Activated naive CD4-positive, alpha-beta T cell treated with anti-CD3 and anti-CD28 coated beads, Interleukin-2, amount 10 ng/mL, durations not matched to agents 7 days and 5 days (primary cell): ENCODE measurements around the gene AGAP1.

Experiments
- CTCF ChIA-PET: fragments of 350-600 bp; sonication (Branson Sonifier 250); formaldehyde crosslinking; loops from one replicate; lab custom pipeline; 2021; ENCODE audit warnings: antibody characterized with exemption; lab: Charles Lee
- DNase-seq: peaks from one replicate; pipeline ENCODE4 v3.0.0-alpha.2; 2020
- H3K27ac Mint-ChIP-seq: one replicate; pipeline ENCODE4 v1.8.0; 2021; ENCODE audit warnings: mild to moderate bottlenecking, moderate library complexity, mixed read lengths
- H3K27me3 Mint-ChIP-seq: one replicate; pipeline ENCODE4 v1.8.0; 2021; ENCODE audit warnings: mild to moderate bottlenecking, mixed read lengths
- H3K36me3 Mint-ChIP-seq: one replicate; pipeline ENCODE4 v1.8.0; 2021; ENCODE audit warnings: mixed read lengths
- H3K4me1 Mint-ChIP-seq: one replicate; pipeline ENCODE4 v1.8.0; 2021; ENCODE audit warnings: mixed read lengths
- H3K4me3 Mint-ChIP-seq: one replicate; pipeline ENCODE4 v1.8.0; 2021; ENCODE audit warnings: mild to moderate bottlenecking, moderate library complexity, mixed read lengths
- H3K9me3 Mint-ChIP-seq: one replicate; pipeline ENCODE4 v1.8.0; 2021; ENCODE audit warnings: mixed read lengths

AGAP1 gene

DNA sequence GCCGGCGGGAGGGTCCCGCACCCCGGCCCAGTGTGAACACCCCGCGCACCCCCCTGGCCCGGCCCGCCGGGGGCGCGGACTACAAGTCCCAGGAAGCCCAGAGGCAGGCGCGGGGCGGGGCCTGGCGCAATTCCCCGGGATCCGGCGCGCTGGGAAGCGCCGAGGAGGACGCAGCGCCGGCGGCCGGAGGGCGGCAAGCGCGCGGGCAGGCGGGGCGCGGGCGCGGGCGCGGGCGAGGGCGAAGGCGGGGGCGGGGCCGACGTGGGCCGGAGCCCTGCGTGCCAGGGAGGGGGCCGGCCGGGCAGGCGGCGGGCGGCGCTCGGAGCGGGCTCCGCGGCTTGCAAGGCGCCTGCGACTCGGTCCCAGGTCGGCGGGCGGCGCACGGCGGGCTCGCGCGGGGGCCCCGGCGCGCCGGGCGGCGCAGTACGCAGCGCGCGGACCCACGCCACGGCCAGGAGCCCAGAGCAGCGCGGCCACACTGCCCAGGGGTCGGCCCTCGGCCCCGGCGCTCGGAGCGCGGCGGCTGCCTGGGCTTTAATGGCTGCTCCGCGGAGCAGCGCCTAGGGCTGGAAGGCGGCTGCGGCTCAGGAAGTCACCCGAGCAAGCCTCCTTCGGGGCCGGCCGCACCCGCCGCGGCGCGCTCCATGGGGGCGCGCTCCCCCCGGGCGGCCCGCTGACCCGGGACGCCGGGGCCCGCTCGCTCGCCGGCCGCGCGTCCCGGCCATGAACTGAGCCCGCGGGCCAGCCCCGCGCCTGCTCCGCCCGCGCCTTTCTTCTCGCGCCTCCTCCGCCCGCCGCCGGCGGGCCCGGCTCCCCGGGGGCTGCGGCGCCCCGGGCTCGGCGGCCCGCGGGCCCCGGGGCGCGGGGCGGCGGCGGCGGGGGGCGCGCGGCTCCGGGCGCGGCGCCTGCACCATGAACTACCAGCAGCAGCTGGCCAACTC is at the start of gene AGAP1:
AGAP1 (plus strand) TSS at position 269 of the 941 bp plus-strand sequence.
- peak within 1 kb of the TSS; percentile 74 for H3K4me3 Mint-ChIP-seq
- CTCF ChIA-PET, result no interaction called here
- peaks cover 79% of the 10 kb centered on the region for H3K27me3 Mint-ChIP-seq
- peaks cover 2% of the 10 kb centered on the region for H3K36me3 Mint-ChIP-seq
- H3K9me3 Mint-ChIP-seq, result no peaks in the 10 kb centered on the region
- H3K27ac Mint-ChIP-seq, result no peak within 1 kb of the TSS
- H3K4me1 Mint-ChIP-seq, result peaks cover 13% of the 10 kb centered on the region
- DNase-seq, result peak; percentile 26

DNA sequence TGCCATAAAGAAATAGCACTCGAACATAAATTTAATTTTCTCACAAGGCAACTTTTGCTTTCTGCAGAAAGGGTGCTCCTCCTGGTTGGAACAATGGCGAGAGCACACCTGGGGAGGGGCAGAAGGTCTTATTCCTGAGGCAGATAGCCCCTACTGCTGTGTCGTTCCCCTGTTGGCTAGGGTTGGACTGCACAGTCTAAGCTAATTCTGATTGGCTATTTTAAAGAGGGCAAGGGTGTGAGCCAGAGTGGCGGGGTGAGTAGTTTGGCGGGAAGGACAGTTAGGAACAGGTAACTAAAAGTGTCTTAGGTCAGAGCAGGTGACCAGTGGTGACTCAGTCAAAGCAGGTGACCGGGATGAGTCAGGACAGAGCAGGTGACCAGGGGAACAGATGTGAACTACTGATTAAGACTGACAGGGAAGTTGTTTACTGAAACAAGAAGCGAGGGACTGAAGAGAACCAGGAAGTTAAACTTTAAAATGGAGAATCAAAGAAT is 49.7 kb upstream of the AGAP1 start:
- CTCF ChIA-PET, result interaction anchor here (0.9 kb wide), 1 partner anchor 9 kb away, joined by 3 read pairs; no protein-coding TSS in a partner anchor
- no peak overlapping the region for H3K4me3 Mint-ChIP-seq
- H3K27me3 Mint-ChIP-seq, result no peaks in the 10 kb centered on the region
- peaks cover 3% of the 10 kb centered on the region for H3K9me3 Mint-ChIP-seq
- DNase-seq, result no peak
- H3K4me1 Mint-ChIP-seq, result no peaks in the 10 kb centered on the region
- no peak overlapping the region for H3K27ac Mint-ChIP-seq
- H3K36me3 Mint-ChIP-seq, result no peaks in the 10 kb centered on the region

DNA sequence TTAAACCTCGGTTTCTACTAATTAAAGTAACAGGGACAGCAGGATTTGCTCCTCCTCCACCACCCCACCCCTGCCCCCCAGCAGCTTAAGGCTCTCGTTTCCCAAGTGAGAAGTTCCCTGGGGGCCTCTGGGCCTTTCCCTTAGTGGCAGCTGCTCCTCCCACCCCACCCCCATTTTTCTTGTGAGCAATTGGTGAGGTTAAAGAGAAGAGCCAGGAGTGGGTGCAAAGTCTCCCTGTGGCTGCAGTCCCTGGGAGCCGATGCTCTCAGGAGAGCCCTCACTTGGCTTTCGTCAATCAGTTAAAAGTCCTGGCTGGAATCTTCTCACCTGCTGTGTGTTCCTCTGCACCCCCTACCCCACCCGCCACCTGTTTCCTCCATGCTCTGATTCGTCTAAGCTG is 48.7 kb upstream of the AGAP1 start:
- H3K4me3 Mint-ChIP-seq, result no peak overlapping the region
- no peaks in the 10 kb centered on the region for H3K36me3 Mint-ChIP-seq
- no peaks in the 10 kb centered on the region for H3K4me1 Mint-ChIP-seq
- H3K9me3 Mint-ChIP-seq, result peaks cover 3% of the 10 kb centered on the region
- H3K27me3 Mint-ChIP-seq, result no peaks in the 10 kb centered on the region
- CTCF ChIA-PET, result interaction anchor here (0.9 kb wide), 1 partner anchor 8 kb away, joined by 3 read pairs; no protein-coding TSS in a partner anchor
- H3K27ac Mint-ChIP-seq, result no peak overlapping the region
- no peak for DNase-seq

DNA sequence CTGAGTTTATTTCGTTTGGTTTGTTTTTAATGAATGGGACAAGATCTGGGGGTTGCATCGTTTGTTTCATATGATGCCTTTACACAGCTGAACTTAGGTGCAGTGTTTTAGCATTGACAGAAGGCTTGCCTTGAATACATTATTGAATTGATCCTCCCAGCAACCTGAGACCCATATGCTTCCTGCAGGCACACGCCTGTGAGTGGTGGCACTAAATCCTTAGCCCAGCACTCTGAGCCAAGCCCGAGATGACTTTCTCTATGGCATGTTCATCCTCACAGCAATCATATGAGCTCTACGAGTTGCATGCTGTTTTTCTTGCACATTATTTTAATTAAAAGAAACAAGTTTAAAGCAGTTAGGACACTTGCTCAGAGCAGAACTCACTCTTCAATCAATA is 47.8 kb upstream of the AGAP1 start:
- CTCF ChIA-PET, result no interaction called here
- no peak overlapping the region for H3K4me3 Mint-ChIP-seq
- H3K36me3 Mint-ChIP-seq, result no peaks in the 10 kb centered on the region
- H3K4me1 Mint-ChIP-seq, result no peaks in the 10 kb centered on the region
- no peak for DNase-seq
- no peaks in the 10 kb centered on the region for H3K27me3 Mint-ChIP-seq
- H3K27ac Mint-ChIP-seq, result no peak overlapping the region
- H3K9me3 Mint-ChIP-seq, result peaks cover 3% of the 10 kb centered on the region

DNA sequence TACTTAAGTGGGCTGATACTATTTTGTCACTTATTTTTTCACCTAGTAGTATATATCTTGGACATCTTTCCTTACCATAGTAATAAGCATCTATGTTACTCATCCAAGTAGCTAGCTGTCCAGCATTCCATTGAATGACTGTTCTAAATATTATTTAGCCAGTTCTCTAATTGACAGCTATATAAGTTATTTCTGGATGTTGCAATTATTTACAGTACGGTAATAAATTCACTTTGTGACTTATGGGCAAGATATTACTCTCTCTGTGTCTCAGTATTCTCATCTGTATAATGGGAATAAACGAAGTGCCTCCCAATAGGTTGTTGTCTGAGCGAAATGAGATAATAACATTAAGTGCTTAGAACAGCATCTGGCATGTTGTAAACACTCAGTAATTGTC is 46.6 kb upstream of the AGAP1 start:
- CTCF ChIA-PET, result no interaction called here
- no peak for DNase-seq
- H3K27me3 Mint-ChIP-seq, result no peaks in the 10 kb centered on the region
- no peaks in the 10 kb centered on the region for H3K36me3 Mint-ChIP-seq
- H3K9me3 Mint-ChIP-seq, result peaks cover 3% of the 10 kb centered on the region
- H3K4me1 Mint-ChIP-seq, result no peaks in the 10 kb centered on the region
- H3K27ac Mint-ChIP-seq, result no peak overlapping the region
- no peak overlapping the region for H3K4me3 Mint-ChIP-seq

DNA sequence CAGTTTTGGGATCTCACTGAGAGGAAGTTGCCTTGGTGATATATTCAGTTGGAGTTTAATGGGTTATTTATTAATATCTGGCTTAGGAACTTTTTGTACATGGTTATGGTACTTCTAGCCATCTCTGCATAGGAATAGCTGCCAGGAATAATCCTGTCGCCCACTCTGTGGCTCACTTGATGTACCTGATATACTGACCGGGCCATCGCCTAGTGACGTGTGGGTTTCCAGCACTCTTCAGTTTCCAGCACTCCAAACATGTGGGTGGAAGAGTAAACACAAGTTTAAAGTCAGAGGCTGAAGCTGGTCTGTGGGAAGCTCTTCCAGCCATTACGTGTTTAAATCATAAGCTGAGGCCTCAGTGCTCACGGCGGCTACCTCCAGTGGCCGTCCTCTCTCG is 44.3 kb upstream of the AGAP1 start:
- no peak overlapping the region for H3K4me3 Mint-ChIP-seq
- no peaks in the 10 kb centered on the region for H3K36me3 Mint-ChIP-seq
- no peaks in the 10 kb centered on the region for H3K9me3 Mint-ChIP-seq
- DNase-seq, result no peak
- no peaks in the 10 kb centered on the region for H3K27me3 Mint-ChIP-seq
- H3K27ac Mint-ChIP-seq, result no peak overlapping the region
- no peaks in the 10 kb centered on the region for H3K4me1 Mint-ChIP-seq
- CTCF ChIA-PET, result no interaction called here

DNA sequence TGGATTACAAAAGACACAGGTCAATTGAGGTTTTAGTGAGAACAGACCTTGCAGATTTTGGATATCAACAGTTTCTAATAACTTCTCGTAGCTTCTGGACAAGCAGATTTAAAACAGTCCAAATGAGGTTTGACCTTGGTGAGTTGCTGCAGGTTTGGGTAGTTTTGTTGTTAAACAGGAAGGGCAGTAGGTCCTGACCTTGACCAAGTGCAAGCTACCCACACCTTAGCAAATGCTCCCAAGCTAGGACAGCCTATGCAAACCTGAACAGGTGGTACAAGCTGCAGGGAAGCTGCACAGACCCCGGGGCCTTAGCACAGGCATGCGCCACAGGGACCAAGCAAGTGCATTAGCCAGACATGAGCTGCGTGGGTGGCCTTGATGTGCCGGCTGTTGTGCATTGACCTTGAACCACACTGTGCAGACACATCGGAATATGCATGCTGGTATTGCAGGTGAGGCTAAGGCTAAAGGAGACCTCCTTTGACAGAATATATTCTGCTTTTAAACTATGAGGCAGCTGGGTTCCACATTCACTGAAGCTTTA is 40.2 kb upstream of the AGAP1 start:
- CTCF ChIA-PET, result interaction anchor here (1.1 kb wide), 1 partner anchor 9 kb away, joined by 3 read pairs; no protein-coding TSS in a partner anchor
- Mint-ChIP-seq H3K4me1 (no peaks in the 10 kb centered on the region), H3K27ac (no peak overlapping the region)

DNA sequence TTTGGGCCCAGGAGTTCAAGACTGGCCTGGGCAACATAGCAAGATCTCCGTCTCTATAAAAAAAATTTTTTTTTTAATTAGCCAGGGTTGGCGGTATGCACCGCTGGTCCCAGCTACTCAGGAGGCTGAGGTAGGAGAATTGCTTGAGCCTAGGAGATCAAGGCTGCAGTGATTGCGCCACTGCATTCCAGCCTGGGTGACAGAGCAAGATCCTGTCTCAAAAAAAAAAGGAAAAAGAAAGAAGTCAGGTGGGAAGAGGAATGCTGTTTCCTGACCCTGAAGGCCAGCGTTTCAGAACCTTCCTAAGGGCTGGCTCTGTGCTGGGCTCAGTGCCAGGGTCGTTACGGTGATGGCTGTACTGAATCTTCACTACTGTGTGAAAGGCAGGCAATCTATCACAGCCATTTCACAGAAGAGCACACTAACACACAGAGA is 35.0 kb upstream of the AGAP1 start:
- no peaks in the 10 kb centered on the region for H3K4me1 Mint-ChIP-seq
- DNase-seq, result no peak
- CTCF ChIA-PET, result no interaction called here
- no peaks in the 10 kb centered on the region for H3K36me3 Mint-ChIP-seq
- H3K27me3 Mint-ChIP-seq, result peaks cover 4% of the 10 kb centered on the region
- no peak overlapping the region for H3K4me3 Mint-ChIP-seq
- H3K27ac Mint-ChIP-seq, result no peak overlapping the region
- no peaks in the 10 kb centered on the region for H3K9me3 Mint-ChIP-seq

More for the DNA sequence above, 40.2 kb upstream of the AGAP1 start:
- H3K4me3 Mint-ChIP-seq, result no peak overlapping the region
- H3K9me3 Mint-ChIP-seq, result no peaks in the 10 kb centered on the region
- no peaks in the 10 kb centered on the region for H3K36me3 Mint-ChIP-seq
- DNase-seq, result no peak
- H3K27me3 Mint-ChIP-seq, result no peaks in the 10 kb centered on the region

DNA sequence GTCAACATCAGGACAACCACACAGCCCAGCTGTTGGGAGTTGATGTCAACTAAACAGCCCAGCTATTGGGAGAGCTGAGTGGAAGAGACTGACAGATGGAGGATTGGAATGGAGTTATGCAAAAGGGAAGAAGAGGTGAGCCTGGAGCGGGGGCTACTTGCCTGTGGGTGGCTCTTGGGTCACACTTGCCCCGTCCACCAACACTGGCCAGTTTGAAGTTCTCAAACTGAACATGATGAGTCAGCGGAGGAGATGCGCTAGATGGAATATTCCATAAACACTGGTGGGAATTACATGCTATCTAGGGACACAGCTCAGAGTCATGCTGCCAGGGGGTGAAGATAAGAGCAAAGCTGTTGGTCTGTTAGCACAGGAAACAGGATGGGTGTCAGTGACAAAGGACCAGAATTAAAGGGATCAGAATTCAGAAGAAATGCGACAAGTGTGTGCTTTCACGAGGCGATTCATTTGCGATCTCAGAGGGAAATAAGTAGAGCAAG is 33.2 kb upstream of the AGAP1 start:
- no peaks in the 10 kb centered on the region for H3K9me3 Mint-ChIP-seq
- peaks cover 4% of the 10 kb centered on the region for H3K27me3 Mint-ChIP-seq
- no peaks in the 10 kb centered on the region for H3K4me1 Mint-ChIP-seq
- CTCF ChIA-PET, result no interaction called here
- DNase-seq, result no peak
- no peak overlapping the region for H3K27ac Mint-ChIP-seq
- no peaks in the 10 kb centered on the region for H3K36me3 Mint-ChIP-seq
- H3K4me3 Mint-ChIP-seq, result no peak overlapping the region

DNA sequence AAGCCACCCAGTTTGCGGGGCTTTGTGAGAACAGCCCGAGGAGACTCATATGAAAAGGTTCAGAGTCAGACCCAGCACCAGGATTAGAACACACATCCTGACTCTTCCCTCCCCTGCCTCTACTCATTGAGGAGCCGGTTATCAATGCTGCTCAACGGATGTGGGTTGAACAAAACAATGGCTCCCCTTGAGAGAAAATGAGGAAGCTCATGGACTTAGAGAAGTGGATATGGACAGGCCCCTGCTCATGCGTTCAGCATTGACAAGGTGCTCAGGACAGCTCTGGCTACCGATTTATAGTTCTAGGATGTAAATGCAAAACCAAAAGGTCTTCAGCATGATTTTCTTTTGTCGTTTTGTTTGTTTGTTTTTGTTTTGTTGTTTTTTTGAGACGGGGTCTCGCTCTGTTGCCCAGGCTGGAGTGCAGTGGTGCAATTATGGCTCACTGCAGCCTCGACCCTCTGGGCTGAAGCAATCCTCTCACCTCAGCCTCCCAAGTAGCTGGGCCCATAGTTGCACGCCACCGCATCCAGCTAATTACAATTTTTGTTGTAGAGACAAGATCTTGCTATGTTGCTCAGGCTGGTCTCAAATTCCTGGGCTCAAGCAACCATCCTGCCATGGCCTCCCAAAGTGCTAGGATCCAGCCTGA is 32.0 kb upstream of the AGAP1 start:
- no peaks in the 10 kb centered on the region for H3K9me3 Mint-ChIP-seq
- CTCF ChIA-PET, result no interaction called here
- peaks cover 4% of the 10 kb centered on the region for H3K27me3 Mint-ChIP-seq
- no peak overlapping the region for H3K4me3 Mint-ChIP-seq
- no peaks in the 10 kb centered on the region for H3K4me1 Mint-ChIP-seq
- H3K36me3 Mint-ChIP-seq, result no peaks in the 10 kb centered on the region
- DNase-seq, result no peak
- H3K27ac Mint-ChIP-seq, result no peak overlapping the region

DNA sequence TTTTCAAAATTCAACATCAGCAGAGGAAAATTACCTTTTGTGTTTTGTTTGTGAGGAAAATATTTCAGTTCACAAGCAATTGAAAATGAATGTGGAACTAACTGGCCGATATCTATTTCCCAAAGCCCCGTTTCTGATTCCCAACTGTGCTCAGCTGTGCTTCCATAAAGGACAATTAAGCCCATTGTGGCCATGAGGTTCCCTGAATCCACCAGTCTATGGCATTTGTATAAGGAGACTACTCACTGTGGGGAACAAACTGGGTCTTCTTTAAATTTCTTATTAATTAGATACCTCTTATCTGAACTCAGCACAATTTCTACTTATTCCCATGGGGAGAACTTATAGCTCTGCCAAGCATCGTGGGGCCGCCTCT is 31.4 kb upstream of the AGAP1 start:
- H3K36me3 Mint-ChIP-seq, result no peaks in the 10 kb centered on the region
- H3K9me3 Mint-ChIP-seq, result no peaks in the 10 kb centered on the region
- no peak overlapping the region for H3K27ac Mint-ChIP-seq
- H3K4me3 Mint-ChIP-seq, result no peak overlapping the region
- CTCF ChIA-PET, result no interaction called here
- H3K4me1 Mint-ChIP-seq, result no peaks in the 10 kb centered on the region
- H3K27me3 Mint-ChIP-seq, result peaks cover 4% of the 10 kb centered on the region
- no peak for DNase-seq

DNA sequence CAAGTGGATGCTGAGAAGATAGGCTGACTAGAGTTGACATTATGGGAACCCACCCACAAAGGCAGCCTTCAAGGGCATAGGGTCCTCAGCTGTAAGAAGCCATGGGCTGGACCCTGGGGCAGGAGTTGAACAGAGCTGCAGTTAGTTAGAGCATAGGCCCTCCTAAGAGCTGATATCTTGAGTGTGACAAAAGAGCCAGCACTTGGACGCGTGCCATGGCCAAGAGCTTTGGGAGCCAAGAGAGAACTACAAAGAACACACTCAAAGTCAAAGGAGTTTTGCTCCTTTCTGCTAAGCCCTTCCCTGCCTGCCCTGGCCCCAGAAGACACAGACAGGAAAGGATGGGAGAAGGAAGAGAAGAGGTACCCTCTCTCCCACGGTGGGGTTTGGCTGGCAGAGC is 29.9 kb upstream of the AGAP1 start:
- no peak overlapping the region for H3K27ac Mint-ChIP-seq
- no peak for DNase-seq
- CTCF ChIA-PET, result no interaction called here
- H3K4me1 Mint-ChIP-seq, result no peaks in the 10 kb centered on the region
- H3K4me3 Mint-ChIP-seq, result no peak overlapping the region
- H3K27me3 Mint-ChIP-seq, result peaks cover 4% of the 10 kb centered on the region
- no peaks in the 10 kb centered on the region for H3K9me3 Mint-ChIP-seq
- H3K36me3 Mint-ChIP-seq, result no peaks in the 10 kb centered on the region

DNA sequence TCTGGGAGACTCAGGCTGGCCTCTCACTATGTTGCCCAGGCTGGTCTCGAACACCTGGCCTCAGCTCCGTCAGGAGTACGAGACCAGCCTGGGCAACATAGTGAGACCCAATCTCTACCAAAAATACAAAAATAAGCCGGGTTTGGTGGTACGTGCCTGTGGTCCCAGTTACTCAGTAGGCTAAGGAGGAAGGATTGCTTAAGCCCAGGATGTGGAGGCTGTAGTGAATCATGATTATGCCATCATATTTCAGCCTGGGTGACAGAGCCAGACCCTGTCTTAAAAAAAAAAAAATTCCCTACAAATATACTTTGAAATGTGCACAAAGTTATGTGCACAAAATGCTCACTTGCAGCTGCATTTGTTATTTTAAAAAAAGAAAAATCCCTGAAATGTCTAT is 26.3 kb upstream of the AGAP1 start:
- no peak for DNase-seq

DNA sequence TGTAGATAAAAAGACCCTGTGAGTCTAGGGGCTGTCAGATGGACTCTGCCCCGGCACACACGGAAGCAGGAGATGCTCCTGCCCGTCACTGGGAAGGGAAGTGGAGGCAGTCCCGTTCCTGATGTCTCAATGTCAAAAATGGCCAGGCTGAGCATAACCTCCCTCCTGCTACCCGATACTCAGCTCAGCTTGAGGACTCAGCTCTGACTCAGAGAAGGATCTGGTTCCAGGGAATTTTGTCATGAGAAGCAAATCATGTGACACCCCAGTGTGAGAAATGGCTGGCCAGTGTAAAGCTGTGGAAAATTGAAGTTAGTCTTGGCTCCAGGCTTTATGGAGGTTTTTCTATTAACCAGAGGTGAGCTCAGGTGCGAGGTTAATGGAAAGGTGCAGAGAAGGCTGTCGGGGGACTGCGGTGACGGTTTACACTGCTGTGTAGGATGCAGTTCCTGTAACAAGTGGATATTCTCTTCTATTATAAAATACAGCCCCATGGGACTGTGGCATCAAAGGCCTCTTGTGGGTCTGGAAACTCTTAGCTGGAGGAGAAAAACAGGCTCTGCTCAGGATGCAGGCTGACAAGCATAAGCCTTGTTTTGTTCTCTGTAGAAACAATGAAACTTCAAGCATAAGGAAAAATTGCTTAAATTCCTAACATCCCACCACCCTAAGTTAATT is 24.7 kb upstream of the AGAP1 start:
- Mint-ChIP-seq H3K4me3 (no peak overlapping the region), H3K4me1 (no peaks in the 10 kb centered on the region), H3K27ac (no peak overlapping the region), H3K9me3 (no peaks in the 10 kb centered on the region), H3K27me3 (no peaks in the 10 kb centered on the region), H3K36me3 (no peaks in the 10 kb centered on the region)
- CTCF ChIA-PET, result no interaction called here
- no peak for DNase-seq

More for the DNA sequence above, 26.3 kb upstream of the AGAP1 start:
- no peaks in the 10 kb centered on the region for H3K9me3 Mint-ChIP-seq
- no peak overlapping the region for H3K4me3 Mint-ChIP-seq
- CTCF ChIA-PET, result no interaction called here
- no peaks in the 10 kb centered on the region for H3K4me1 Mint-ChIP-seq
- no peak overlapping the region for H3K27ac Mint-ChIP-seq
- H3K36me3 Mint-ChIP-seq, result no peaks in the 10 kb centered on the region
- peaks cover 4% of the 10 kb centered on the region for H3K27me3 Mint-ChIP-seq
